ENCODE measurements around the gene UBAC1.

DNA sequence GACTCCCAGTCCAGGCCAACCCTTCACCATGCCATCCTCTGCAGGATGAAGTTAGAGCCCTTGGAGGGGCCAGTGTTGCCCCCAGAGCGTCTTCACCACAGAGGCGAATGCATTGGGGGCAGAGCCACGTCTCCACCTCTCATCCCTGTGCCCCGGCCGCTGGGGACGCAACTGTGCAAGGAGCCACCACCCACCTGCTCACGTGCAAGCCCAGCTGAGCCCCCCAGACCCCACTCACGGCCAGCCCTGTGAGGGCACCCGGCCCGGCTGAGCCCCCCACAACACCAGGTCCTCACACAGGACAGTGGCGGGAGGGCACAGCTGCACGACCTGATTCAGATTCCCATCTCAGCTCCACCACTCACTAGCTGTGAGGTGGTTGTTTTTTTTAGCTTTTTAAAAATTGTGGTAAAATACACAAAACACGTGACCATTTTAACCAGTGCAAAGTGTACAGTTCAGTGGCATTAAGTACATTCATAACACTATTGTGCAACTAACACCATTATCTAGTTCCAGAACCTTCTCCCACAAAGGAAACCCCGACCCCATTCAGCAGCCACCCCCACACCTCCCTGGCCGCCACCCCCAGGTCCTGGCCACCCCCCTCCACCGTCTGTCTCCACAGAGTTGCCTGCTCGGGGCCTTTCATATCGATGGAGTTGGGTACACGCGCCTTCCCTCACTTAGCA, 33.5 kb upstream of the UBAC1 start:
- TF ChIP-seq, protein P1, sequence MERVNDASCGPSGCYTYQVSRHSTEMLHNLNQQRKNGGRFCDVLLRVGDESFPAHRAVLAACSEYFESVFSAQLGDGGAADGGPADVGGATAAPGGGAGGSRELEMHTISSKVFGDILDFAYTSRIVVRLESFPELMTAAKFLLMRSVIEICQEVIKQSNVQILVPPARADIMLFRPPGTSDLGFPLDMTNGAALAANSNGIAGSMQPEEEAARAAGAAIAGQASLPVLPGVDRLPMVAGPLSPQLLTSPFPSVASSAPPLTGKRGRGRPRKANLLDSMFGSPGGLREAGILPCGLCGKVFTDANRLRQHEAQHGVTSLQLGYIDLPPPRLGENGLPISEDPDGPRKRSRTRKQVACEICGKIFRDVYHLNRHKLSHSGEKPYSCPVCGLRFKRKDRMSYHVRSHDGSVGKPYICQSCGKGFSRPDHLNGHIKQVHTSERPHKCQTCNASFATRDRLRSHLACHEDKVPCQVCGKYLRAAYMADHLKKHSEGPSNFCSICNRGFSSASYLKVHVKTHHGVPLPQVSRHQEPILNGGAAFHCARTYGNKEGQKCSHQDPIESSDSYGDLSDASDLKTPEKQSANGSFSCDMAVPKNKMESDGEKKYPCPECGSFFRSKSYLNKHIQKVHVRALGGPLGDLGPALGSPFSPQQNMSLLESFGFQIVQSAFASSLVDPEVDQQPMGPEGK (CRISPR knock-in tag; IDR thresholded peaks at IDR 0.05; ENCODE audit: borderline replicate concordance) = no peak
- no peak for TF ChIP-seq TOX (CRISPR knock-in tag; IDR thresholded peaks at IDR 0.05; ENCODE audit: borderline replicate concordance)
- no peak for TF ChIP-seq OSR1 (CRISPR knock-in tag; IDR thresholded peaks at IDR 0.05)
- TF ChIP-seq PPARA (CRISPR knock-in tag; IDR thresholded peaks at IDR 0.05; ENCODE audit: borderline replicate concordance) = no peak
- TF ChIP-seq TCF4 (CRISPR knock-in tag; IDR thresholded peaks at IDR 0.05; ENCODE audit: borderline replicate concordance) = no peak
- no peak for TF ChIP-seq ZNF8 (CRISPR knock-in tag; IDR thresholded peaks at IDR 0.05)
- TF ChIP-seq, protein P2, sequence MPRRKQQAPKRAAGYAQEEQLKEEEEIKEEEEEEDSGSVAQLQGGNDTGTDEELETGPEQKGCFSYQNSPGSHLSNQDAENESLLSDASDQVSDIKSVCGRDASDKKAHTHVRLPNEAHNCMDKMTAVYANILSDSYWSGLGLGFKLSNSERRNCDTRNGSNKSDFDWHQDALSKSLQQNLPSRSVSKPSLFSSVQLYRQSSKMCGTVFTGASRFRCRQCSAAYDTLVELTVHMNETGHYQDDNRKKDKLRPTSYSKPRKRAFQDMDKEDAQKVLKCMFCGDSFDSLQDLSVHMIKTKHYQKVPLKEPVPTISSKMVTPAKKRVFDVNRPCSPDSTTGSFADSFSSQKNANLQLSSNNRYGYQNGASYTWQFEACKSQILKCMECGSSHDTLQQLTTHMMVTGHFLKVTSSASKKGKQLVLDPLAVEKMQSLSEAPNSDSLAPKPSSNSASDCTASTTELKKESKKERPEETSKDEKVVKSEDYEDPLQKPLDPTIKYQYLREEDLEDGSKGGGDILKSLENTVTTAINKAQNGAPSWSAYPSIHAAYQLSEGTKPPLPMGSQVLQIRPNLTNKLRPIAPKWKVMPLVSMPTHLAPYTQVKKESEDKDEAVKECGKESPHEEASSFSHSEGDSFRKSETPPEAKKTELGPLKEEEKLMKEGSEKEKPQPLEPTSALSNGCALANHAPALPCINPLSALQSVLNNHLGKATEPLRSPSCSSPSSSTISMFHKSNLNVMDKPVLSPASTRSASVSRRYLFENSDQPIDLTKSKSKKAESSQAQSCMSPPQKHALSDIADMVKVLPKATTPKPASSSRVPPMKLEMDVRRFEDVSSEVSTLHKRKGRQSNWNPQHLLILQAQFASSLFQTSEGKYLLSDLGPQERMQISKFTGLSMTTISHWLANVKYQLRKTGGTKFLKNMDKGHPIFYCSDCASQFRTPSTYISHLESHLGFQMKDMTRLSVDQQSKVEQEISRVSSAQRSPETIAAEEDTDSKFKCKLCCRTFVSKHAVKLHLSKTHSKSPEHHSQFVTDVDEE (CRISPR knock-in tag; IDR thresholded peaks at IDR 0.05) = no peak
- no peak for TF ChIP-seq ZFP3 (CRISPR knock-in tag; IDR thresholded peaks at IDR 0.05)

All from SK-N-SH treated with all-trans-retinoic acid at 6 μM for 48 hours (cell line).